ENCODE data around the gene P2RY8. TPM values are rescaled to one million over a fixed set of nuclear protein-coding genes. Genes with fewer than 3 reads are reported as not detected.

Gene P2RY8
- total and polyA plus RNA-seq, 2 of the 4 experiments (the other 2 are of a cell fraction), result not detected

DNA sequence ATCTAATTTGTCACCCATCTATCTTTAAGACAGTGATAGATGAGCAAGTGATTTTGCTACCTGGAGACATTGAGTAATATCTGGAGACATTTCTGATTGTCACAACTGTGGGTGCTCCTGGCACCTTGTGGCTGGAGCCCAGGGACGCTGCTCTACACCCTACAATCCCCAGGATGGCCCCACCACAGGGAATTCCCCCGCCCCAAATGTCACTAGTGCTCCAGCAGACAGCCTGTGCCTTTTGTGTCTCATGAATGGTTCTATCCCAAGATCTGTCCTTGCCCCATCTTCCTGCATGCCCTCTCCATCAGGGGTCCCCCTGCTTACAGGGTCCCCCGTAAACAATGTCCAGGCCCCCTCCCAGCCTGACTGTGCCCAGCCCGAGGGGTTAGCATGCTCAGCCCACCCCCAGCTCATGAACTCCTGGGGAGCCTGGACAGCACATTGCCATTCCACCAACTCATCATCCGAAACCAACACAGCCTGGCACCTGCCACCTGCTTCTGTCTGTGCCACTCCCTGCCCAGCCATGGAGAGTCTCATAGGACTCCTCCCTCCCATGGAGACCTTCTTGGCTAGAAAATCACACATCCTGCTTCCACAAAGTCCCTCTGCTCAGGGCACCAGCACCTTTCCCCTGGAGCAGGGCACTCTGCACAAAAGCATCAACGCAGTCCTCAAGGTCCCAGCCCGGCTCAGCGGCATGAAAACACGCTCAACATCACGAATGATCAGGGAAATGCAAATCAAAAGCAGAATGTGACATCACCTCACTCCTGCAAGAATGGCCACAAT lies 5.7 kb downstream of the P2RY8 start:
- peaks cover 16% of the 10 kb centered on the region for H3K9me3 ChIP-seq (ENCODE audit: control insufficient read depth, insufficient read depth, low read length)
- H2BK15ac ChIP-seq (ENCODE audit: low read depth, low read length), result no peak overlapping the region
- no peaks in the 10 kb centered on the region for H4K20me1 ChIP-seq (ENCODE audit: insufficient read depth, low read length)
- no peaks in the 10 kb centered on the region for H3K9me1 ChIP-seq (ENCODE audit: insufficient read depth, low read length)
- H3K14ac ChIP-seq (replicated peaks; ENCODE audit: low read depth, low read length), result no peak overlapping the region
- no peak overlapping the region for H4K91ac ChIP-seq (ENCODE audit: insufficient read depth, low read depth, low read length)
- no peak overlapping the region for H3K27ac ChIP-seq (ENCODE audit: insufficient read depth, low read length)
- intact Hi-C loops (cut with micrococcal nuclease) (no loop called here), dilution Hi-C loops (cut with HindIII; ENCODE audit: low sequenced_read_pairs, unreplicated experiment) (no loop called here), in situ Hi-C loops (cut with MboI; ENCODE audit: low sequenced_read_pairs) (no loop called here)
- no peak overlapping the region for H4K5ac ChIP-seq (ENCODE audit: low read depth, low read length)
- DNase-seq (no peak), ATAC-seq (ENCODE audit: low read depth) (no peak)
- no peak overlapping the region for H2BK20ac ChIP-seq (ENCODE audit: low read depth, low read length)
- no peak overlapping the region for H3K18ac ChIP-seq (ENCODE audit: low read depth, low read length)
- CTCF ChIA-PET, result no interaction called here
- H3K4ac ChIP-seq (ENCODE audit: low read depth, low read length), result no peak overlapping the region
- no peak overlapping the region for H2BK5ac ChIP-seq (ENCODE audit: low read depth, low read length, poor library complexity, severe bottlenecking)
- no peak overlapping the region for H3K23ac ChIP-seq (ENCODE audit: low read depth, low read length)
- H3K9ac ChIP-seq (ENCODE audit: low read depth, low read length), result no peak overlapping the region
- no peaks in the 10 kb centered on the region for H3K79me1 ChIP-seq (ENCODE audit: low read depth in 1 of 2, low read length in 2 of 2)
- no peak overlapping the region for H3K4me3 ChIP-seq (ENCODE audit: insufficient read depth, low read depth, low read length)
- POLR2A ChIA-PET (ENCODE audit: unreplicated experiment), result no interaction called here
- no peak overlapping the region for H2AK9ac ChIP-seq (replicated peaks; ENCODE audit: low read depth, low read length, poor library complexity)
- H3K36me3 ChIP-seq (ENCODE audit: control insufficient read depth, insufficient read depth, low read length), result no peaks in the 10 kb centered on the region
- H2AK5ac ChIP-seq (ENCODE audit: low read depth, low read length), result no peak overlapping the region
- TF ChIP-seq NFE2L2 (IDR thresholded peaks at IDR 0.05; ENCODE audit: low read depth, low read length) (no peak), SMC3 (IDR thresholded peaks at IDR 0.05; ENCODE audit: low read depth, low read length) (no peak), RCOR1 (IDR thresholded peaks at IDR 0.05; ENCODE audit: insufficient replicate concordance, low read length) (no peak), MAZ (IDR thresholded peaks at IDR 0.05; ENCODE audit: borderline replicate concordance, low read depth, low read length) (no peak), POLR2A (IDR thresholded peaks at IDR 0.05; ENCODE audit: low read depth, low read length) (no peak), RAD21 (IDR thresholded peaks at IDR 0.05; ENCODE audit: low read length) (no peak), MAFK (IDR thresholded peaks at IDR 0.05; ENCODE audit: low read depth, low read length) (no peak), FOS (IDR thresholded peaks at IDR 0.05; ENCODE audit: low read depth, low read length) (no peak), MXI1 (IDR thresholded peaks at IDR 0.05; ENCODE audit: borderline replicate concordance, low read depth, low read length) (no peak), BHLHE40 (IDR thresholded peaks at IDR 0.05; ENCODE audit: low read depth, low read length) (no peak), CEBPB (IDR thresholded peaks at IDR 0.05; ENCODE audit: low read depth, low read length) (no peak), RFX5 (IDR thresholded peaks at IDR 0.05; ENCODE audit: low read depth, low read length) (no peak), CHD1 (IDR thresholded peaks at IDR 0.05; ENCODE audit: low read depth, low read length) (no peak)
- TF ChIP-seq, protein P1, sequence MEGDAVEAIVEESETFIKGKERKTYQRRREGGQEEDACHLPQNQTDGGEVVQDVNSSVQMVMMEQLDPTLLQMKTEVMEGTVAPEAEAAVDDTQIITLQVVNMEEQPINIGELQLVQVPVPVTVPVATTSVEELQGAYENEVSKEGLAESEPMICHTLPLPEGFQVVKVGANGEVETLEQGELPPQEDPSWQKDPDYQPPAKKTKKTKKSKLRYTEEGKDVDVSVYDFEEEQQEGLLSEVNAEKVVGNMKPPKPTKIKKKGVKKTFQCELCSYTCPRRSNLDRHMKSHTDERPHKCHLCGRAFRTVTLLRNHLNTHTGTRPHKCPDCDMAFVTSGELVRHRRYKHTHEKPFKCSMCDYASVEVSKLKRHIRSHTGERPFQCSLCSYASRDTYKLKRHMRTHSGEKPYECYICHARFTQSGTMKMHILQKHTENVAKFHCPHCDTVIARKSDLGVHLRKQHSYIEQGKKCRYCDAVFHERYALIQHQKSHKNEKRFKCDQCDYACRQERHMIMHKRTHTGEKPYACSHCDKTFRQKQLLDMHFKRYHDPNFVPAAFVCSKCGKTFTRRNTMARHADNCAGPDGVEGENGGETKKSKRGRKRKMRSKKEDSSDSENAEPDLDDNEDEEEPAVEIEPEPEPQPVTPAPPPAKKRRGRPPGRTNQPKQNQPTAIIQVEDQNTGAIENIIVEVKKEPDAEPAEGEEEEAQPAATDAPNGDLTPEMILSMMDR (conservative IDR thresholded peaks at IDR 0.05; ENCODE audit: low read depth, low read length), result no peak
- TF ChIP-seq, protein P2, sequence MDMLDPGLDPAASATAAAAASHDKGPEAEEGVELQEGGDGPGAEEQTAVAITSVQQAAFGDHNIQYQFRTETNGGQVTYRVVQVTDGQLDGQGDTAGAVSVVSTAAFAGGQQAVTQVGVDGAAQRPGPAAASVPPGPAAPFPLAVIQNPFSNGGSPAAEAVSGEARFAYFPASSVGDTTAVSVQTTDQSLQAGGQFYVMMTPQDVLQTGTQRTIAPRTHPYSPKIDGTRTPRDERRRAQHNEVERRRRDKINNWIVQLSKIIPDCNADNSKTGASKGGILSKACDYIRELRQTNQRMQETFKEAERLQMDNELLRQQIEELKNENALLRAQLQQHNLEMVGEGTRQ (IDR thresholded peaks at IDR 0.05; ENCODE audit: low read depth, low read length), result no peak
- TF ChIP-seq, protein P3, sequence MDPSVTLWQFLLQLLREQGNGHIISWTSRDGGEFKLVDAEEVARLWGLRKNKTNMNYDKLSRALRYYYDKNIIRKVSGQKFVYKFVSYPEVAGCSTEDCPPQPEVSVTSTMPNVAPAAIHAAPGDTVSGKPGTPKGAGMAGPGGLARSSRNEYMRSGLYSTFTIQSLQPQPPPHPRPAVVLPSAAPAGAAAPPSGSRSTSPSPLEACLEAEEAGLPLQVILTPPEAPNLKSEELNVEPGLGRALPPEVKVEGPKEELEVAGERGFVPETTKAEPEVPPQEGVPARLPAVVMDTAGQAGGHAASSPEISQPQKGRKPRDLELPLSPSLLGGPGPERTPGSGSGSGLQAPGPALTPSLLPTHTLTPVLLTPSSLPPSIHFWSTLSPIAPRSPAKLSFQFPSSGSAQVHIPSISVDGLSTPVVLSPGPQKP (IDR thresholded peaks at IDR 0.05; ENCODE audit: borderline replicate concordance, low read depth, low read length), result no peak
- H3K56ac ChIP-seq (ENCODE audit: extremely low read depth, insufficient read depth, low read length), result no peak overlapping the region
- WGBS, 2 experiments (ENCODE audit: extremely low coverage in 2 of 2, insufficient read length in 1 of 2), result 41% methylated on average over 3 of the region's 10 CpGs; no CpG with 5 or more reads in 1 of the 2 experiments
- H4K8ac ChIP-seq (ENCODE audit: low read depth in 2 of 2, low read length in 2 of 2), result no peak overlapping the region
- H2BK120ac ChIP-seq (ENCODE audit: low read depth, low read length), result no peak overlapping the region
- no peak overlapping the region for H3K4me2 ChIP-seq (ENCODE audit: low read depth, low read length)
- H3K27me3 ChIP-seq (ENCODE audit: control insufficient read depth, insufficient read depth, low read length), result no peaks in the 10 kb centered on the region
- no TSS peak for BruUV-seq (replicated peaks)
- H3K4me1 ChIP-seq (ENCODE audit: control insufficient read depth, insufficient read depth, low read length), result no peaks in the 10 kb centered on the region
- no peak overlapping the region for H2AFZ ChIP-seq (replicated peaks; ENCODE audit: low read length, poor library complexity)
